Body of pancreas (tissue), 4 donors: ENCODE data around the gene TNIP1.

Source experiments
- CTCF ChIP-seq, 7 experiments: fragments of 450-650 bp in 4 of 7; fragments of 200-600 bp in 3 of 7; sonication (generic) in 3 of 7; IDR thresholded peaks; one replicate each; pipeline ENCODE4 v1.5.1; 2016 to 2019; ENCODE audit warnings: antibody characterized with exemption in 7 of 7
- POLR2A ChIP-seq, 3 donors: fragments of 450-650 bp; IDR thresholded peaks; one replicate each; pipeline ENCODE4 v1.6.1; 2016; ENCODE audit warnings: antibody characterized with exemption in 3 of 3, mild to moderate bottlenecking in 2 of 3

GRCh38 chr5:151125421-151125820, 44.6 kb upstream of the TNIP1 start:
- TF ChIP-seq CTCF (IDR thresholded peaks at IDR 0.05) = no peak
- no peak for TF ChIP-seq POLR2A (IDR thresholded peaks at IDR 0.05)
